Epithelial cell of esophagus (primary cell): ENCODE measurements around the gene SLCO2A1.

Source experiments
- DNase-seq: peaks from one replicate; pipeline ENCODE4 v3.0.0; 2010; ENCODE audit warnings: low read depth
- H3K4me3 ChIP-seq: 2 replicates; pipeline ENCODE4 v1.5.1; 2011; ENCODE audit warnings: mild to moderate bottlenecking, low read length, control low read depth
- CTCF ChIP-seq: IDR thresholded peaks from 2 replicates; pipeline ENCODE4 v1.5.1; 2011; ENCODE audit warnings: low read depth, mild to moderate bottlenecking, low read length, control low read depth, inconsistent platforms; ENCODE audit not compliant: insufficient read depth; ENCODE audit errors: missing control alignments

SLCO2A1 gene

GRCh38 chr3:133954717-133955360 is 74.9 kb downstream of the SLCO2A1 start:
- no peak overlapping the region for H3K4me3 ChIP-seq
- TF ChIP-seq CTCF: no peak
- DNase-seq: no peak

GRCh38 chr3:133953297-133953696 is 76.4 kb downstream of the SLCO2A1 start:
- no peak overlapping the region for H3K4me3 ChIP-seq
- no peak for DNase-seq
- no peak for TF ChIP-seq CTCF

GRCh38 chr3:133949438-133949837 is 80.3 kb downstream of the SLCO2A1 start:
- TF ChIP-seq CTCF: no peak
- DNase-seq: no peak

GRCh38 chr3:133948996-133949395 is 80.7 kb downstream of the SLCO2A1 start:
- no peak for DNase-seq

More at GRCh38 chr3:133949438-133949837, 80.3 kb downstream of the SLCO2A1 start:
- H3K4me3 ChIP-seq: no peak overlapping the region

GRCh38 chr3:133948131-133948810 is 81.5 kb downstream of the SLCO2A1 start:
- no peak for TF ChIP-seq CTCF
- DNase-seq: no peak
- H3K4me3 ChIP-seq: no peak overlapping the region

More at GRCh38 chr3:133948996-133949395, 80.7 kb downstream of the SLCO2A1 start:
- no peak for TF ChIP-seq CTCF
- H3K4me3 ChIP-seq: no peak overlapping the region

GRCh38 chr3:133945381-133946095 is 84.2 kb downstream of the SLCO2A1 start:
- TF ChIP-seq CTCF: no peak
- DNase-seq: no peak
- no peak overlapping the region for H3K4me3 ChIP-seq
